NCI-H1694 (cell line): ENCODE data around the gene HAPSTR1.

Source experiments
- DNase-seq: peaks from one replicate; lab custom pipeline; 2025; lab: John Stamatoyannopoulos, UW

Gene HAPSTR1

GRCh38 chr16:9097266-9098219 is 6.1 kb downstream of the HAPSTR1 start:
- no peak for DNase-seq

GRCh38 chr16:9098377-9099090 is 7.1 kb downstream of the HAPSTR1 start:
- no peak for DNase-seq

DNA sequence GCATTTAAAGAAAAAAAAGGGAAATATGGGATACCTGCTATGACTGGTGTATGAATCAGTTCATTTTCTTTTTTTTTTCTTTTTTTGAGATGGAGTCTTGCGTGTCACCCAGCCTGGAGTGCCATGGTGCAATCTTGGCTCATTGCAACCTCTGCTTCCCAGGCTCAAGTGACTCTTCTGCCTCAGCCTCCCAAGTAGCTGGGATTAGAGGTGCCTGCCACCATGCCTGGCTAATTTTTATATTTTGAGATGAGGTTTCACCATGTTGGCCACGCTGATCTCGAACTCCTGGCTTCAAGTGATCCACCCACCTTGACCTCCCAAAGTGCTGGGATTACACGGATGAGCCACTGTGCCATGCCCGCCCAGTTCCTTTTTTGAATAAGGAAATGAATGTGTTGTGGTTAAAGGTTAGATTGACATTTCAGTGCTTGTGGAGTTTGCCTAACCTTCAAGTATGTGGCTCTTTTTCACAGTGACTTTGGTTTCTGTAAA is 7.7 kb downstream of the HAPSTR1 start:
- no peak for DNase-seq

DNA sequence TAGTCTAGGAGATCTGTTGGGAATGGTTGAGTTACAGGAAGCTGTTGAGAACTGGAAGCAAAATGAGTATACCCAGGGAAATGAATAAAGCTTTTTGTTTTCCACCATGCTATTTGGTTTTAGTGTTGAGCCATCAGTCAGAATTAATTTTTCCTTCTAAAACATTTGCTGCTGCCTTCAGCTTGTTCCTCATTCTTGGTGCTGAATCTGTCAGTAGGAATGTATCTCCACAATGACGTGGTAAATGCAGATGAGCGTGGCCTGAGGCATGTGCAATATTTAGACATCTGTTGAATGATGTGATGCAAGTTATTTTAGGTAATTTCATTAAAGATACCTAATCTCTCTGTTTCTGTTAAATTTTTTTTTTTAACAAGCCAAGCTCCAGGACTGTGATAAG is 10.9 kb downstream of the HAPSTR1 start:
- no peak for DNase-seq

GRCh38 chr16:9102943-9103342 is 11.5 kb downstream of the HAPSTR1 start:
- no peak for DNase-seq

- DNase-seq, result no peak
Observed at GRCh38 chr16:9103546-9103945, 12.1 kb downstream of the HAPSTR1 start.

- DNase-seq, result no peak
Observed at GRCh38 chr16:9105189-9105588, 13.7 kb downstream of the HAPSTR1 start.

DNA sequence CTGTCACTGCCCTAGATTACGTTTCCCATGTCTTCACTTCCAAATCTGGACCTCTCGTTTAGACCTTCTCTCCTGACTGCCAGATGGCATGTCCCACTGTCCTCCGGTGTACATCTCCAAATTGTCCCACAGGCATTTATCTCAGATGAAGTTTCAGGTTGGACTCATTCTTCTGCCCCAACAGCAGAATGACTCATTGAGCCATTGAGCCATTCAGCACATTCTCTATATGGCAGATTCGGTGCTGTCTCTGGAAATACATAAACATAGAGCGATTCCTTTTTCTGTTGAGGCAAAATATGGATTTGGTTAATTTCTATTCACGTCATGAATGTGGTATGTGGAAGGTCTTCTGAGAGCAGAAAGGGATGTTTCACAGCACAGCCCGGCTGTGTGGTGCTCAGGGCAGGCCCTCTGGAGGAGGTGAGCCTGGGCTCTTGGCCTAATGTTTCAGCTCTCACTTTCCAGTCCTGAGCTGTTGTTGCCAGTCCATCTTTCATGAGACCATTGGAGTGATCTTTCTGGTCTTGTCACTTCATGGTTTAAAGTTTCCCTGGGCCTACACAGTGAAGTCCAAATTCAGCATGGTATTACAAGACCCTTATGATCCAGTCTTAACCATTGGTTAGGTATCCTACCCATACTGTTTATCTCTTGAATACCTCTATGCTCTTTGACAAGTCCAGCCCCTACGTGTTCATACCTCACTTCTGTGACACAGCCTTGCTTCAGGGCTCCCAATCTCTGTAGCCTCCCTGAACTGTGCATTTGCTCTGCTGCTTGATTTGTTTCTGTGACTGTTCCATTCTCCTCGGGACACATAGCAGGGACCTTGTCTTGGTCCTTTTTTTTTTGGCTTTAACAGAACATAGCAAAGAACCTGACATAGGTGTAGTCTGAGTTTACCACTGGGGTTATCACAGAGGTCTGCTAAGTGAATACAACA is 15.9 kb downstream of the HAPSTR1 start:
- no peak for DNase-seq

DNA sequence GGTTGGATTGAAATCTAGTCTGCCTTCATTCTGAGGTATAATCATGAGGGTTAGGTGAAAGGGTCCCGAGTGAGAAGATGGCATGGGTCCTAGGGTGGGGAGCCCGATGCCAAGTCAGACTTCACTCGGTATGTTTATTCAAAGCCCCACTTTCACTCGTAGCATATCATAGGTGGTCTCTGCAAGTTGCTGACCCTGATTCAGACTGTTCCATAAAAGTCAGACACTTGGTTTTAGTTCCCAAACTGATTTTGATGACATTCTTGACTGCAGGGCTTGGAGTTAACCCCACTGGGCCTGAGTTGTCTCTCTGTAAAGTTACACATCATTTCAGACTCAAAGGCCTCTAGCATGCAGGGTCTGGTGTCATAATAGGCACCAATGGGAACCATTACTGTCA is 17.8 kb downstream of the HAPSTR1 start:
- DNase-seq, result no peak

GRCh38 chr16:9112166-9112843 is 20.9 kb downstream of the HAPSTR1 start:
- no peak for DNase-seq

DNA sequence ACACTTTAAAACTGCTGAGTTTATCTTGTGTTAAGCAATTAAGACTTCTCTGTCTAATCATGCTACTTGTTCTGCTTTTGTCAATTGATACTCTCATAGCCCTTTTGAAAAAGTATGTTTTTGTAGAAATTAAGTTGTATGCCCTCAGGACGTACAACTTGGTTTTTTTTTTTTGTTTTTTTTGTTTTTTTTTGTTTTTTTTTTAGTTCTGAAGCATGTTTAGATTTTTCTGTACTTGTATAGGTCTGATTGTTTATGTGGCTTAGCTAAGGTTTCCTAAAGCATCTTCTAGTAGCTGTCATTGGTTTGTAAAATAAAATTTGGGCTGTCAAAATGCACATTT is 21.4 kb downstream of the HAPSTR1 start:
- no peak for DNase-seq

GRCh38 chr16:9113707-9114106 is 22.3 kb downstream of the HAPSTR1 start:
- DNase-seq, result no peak

- no peak for DNase-seq
Observed at GRCh38 chr16:9114112-9114511, 22.7 kb downstream of the HAPSTR1 start.

DNA sequence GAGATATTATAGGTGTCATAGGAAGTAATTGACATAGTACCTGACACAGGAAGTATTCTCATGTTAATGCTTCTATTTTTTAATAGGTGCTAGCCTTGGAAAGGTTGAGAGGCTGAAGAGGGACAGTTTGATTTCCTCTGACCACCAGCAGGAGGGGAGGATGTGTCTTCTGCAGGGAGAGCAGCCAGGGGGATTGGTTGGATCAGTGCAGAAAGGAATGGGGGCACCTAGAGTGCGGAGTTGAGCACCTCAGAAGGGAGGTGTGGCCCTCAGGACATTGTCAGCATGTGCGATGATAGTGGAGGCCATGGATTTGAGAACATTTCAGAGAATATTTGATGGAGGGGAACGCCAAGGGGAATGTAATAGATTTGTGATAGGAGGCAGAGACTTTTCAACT is 23.4 kb downstream of the HAPSTR1 start:
- no peak for DNase-seq

DNA sequence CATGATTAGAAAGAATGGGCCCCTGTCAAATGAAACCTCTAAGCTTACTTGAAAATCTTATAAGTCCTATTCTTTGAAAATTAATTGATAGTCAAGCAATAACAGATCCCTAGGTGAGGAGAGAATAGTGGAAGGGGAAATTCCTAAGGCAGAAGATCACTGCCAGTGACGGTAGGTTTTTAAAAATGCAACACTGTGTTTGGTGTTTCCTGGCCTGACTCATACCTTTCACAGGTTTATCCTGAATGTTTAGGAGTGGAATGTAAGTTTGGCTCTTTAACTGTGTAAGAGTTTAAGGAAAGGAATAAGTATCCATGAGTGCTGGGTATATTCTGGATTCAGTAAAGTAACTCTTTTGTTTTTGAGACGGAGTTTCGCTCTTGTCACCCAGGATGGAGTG is 23.8 kb downstream of the HAPSTR1 start:
- no peak for DNase-seq

- DNase-seq, result no peak
Observed at GRCh38 chr16:9116141-9116540, 24.7 kb downstream of the HAPSTR1 start.

GRCh38 chr16:9118170-9118569 is 26.7 kb downstream of the HAPSTR1 start:
- no peak for DNase-seq

GRCh38 chr16:9119795-9120194 is 28.4 kb downstream of the HAPSTR1 start:
- no peak for DNase-seq

DNA sequence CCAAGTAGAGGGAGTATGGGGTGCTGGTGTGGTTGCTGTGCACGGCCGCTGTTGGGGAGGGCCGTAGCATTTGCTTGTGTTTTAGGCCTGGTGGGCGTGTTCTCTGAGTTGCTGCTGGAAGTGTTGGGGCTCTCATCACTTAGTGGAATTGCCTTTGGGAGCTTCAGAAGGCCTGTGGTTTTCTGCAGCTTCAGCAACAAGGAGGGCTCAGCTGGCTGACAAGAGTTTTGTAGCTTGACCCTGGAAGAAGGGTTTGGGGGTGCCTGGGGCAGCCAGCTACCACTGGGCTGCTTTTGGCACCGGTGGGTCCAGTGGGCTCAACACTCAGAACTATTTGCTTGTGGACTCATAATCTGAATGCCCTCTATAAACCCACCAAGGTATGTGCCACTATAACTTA is 30.9 kb downstream of the HAPSTR1 start:
- DNase-seq, result no peak

DNA sequence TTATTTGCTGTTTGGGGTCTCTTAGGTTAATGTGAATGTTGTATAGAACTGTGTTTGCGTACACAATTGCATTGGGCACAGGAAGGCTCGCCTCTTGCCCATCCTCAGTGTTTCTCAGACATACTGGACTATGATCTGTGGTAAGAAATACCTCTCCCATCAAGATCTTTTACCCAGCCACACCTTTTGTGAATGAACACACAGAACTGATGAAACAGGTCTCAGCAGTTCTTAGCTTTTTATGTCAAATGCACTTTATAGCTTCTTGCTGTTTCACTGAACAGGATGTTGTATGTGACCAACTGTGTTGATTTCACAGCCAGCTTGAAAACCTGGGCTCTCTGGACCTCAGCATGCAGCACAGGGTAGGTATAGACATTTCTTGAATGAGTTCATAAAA is 31.5 kb downstream of the HAPSTR1 start:
- DNase-seq, result no peak

- DNase-seq, result no peak
Observed at GRCh38 chr16:9123401-9123800, 32.0 kb downstream of the HAPSTR1 start.

GRCh38 chr16:9123871-9124270 is 32.4 kb downstream of the HAPSTR1 start:
- no peak for DNase-seq
